ENCODE results near the gene OR5D13.

GRCh38 chr11:55819330-55819729, 46.1 kb downstream of the OR5D13 start, which contains the start of gene OR5D18:
- TF ChIP-seq HOXA7 (CRISPR knock-in tag; IDR thresholded peaks at IDR 0.05) (no peak), CTCF (IDR thresholded peaks at IDR 0.05) (no peak), REST (IDR thresholded peaks at IDR 0.05) (no peak)

Measured in A549 (cell line).